Lower lobe of right lung (tissue), 2 donors: ENCODE measurements around the gene GPC6. TPM values are rescaled to one million over a fixed set of nuclear protein-coding genes. Genes with fewer than 3 reads are reported as not detected.

Experiments
- ATAC-seq, 2 donors: fragments of 200-7000 bp; cut with Tn5 transposase; one replicate each; pipeline ENCODE4 v1.9.1; 2020 to 2022; ENCODE audit warnings: mild to moderate bottlenecking in 2 of 2, moderate library complexity in 2 of 2
- DNase-seq: peaks from one replicate; pipeline ENCODE4 v3.0.0-alpha.2; 2020
- H3K27ac ChIP-seq: fragments of 200-600 bp; one replicate; pipeline ENCODE4 v1.8.0; 2022
- H3K27me3 ChIP-seq: fragments of 200-600 bp; one replicate; pipeline ENCODE4 v1.8.0; 2022; ENCODE audit warnings: low read depth
- H3K36me3 ChIP-seq: fragments of 200-600 bp; one replicate; pipeline ENCODE4 v1.8.0; 2022; ENCODE audit warnings: mild to moderate bottlenecking
- H3K4me1 ChIP-seq: fragments of 200-600 bp; one replicate; pipeline ENCODE4 v1.8.0; 2022
- H3K4me3 ChIP-seq: fragments of 200-600 bp; one replicate; pipeline ENCODE4 v1.8.0; 2022; ENCODE audit warnings: mild to moderate bottlenecking
- H3K9me3 ChIP-seq: fragments of 200-600 bp; one replicate; pipeline ENCODE4 v1.8.0; 2022
- CTCF ChIP-seq: fragments of 200-600 bp; IDR thresholded peaks from one replicate; pipeline ENCODE4 v1.8.0; 2022; ENCODE audit warnings: antibody characterized with exemption, mild to moderate bottlenecking
- intact Hi-C: fragments of 100-400 bp; cut with DNase I; formaldehyde crosslinking; loops from one replicate; pipeline ENCODE4 v1.11.0; 2022
- total RNA-seq: library from RNA; stranded (reverse); fragmentation: NEBNext Ultra II Directional; extraction: Animal tissue kit (Norgen Biotek cat#: 25700); gene quantifications from one replicate; pipeline ENCODE4 v1.2.1, GENCODE V29; 2021
- donor health status: DM: no; HTN: yes; CAD: no; lungs with severe emphysema.

Gene GPC6
- total RNA-seq, 1 donor from 2014 or later, result 5.5 TPM

GRCh38 chr13:93744033-93744432, 517.4 kb downstream of the GPC6 start:
- H3K4me3 ChIP-seq, result no peak overlapping the region
- no peak for ATAC-seq
- H3K27me3 ChIP-seq, result no peaks in the 10 kb centered on the region

GRCh38 chr13:93744886-93745285, 518.3 kb downstream of the GPC6 start:
- H3K4me1 ChIP-seq, result no peaks in the 10 kb centered on the region
- intact Hi-C loops, result no loop called here
- H3K4me3 ChIP-seq, result no peak overlapping the region
- ATAC-seq, result no peak
- DNase-seq, result no peak
- no peak for TF ChIP-seq CTCF
- H3K36me3 ChIP-seq, result no peaks in the 10 kb centered on the region
- H3K9me3 ChIP-seq, result no peaks in the 10 kb centered on the region
- H3K27ac ChIP-seq, result no peak overlapping the region
- H3K27me3 ChIP-seq, result no peaks in the 10 kb centered on the region

More at GRCh38 chr13:93744033-93744432, 517.4 kb downstream of the GPC6 start:
- Histone ChIP-seq H3K9me3 (no peaks in the 10 kb centered on the region), H3K36me3 (no peaks in the 10 kb centered on the region), H3K27ac (no peak overlapping the region), H3K4me1 (no peaks in the 10 kb centered on the region)
- TF ChIP-seq CTCF, result no peak
- DNase-seq, result no peak
- intact Hi-C loops, result no loop called here

DNA sequence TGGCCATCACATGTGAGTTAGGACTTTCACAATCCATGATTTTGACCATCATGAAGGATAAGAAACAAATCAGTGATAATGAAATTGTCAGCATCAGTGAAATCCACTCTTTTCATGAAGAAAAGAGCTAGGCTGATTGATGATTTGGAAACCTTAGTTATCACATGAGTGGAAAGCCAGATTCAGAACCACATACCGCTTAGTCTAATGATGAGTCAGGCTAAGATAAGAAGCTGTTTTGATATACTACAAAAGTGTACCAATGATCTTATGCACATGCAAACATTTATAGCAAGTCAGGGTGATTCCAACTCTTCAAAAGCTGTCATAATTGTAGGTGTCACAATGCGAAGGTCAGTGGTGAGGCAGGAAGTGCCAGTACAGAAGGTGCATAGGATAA, 519.3 kb downstream of the GPC6 start:
- no peak for TF ChIP-seq CTCF
- DNase-seq (no peak), ATAC-seq (no peak)
- H3K9me3 ChIP-seq, result no peaks in the 10 kb centered on the region
- no peaks in the 10 kb centered on the region for H3K27me3 ChIP-seq
- H3K4me1 ChIP-seq, result no peaks in the 10 kb centered on the region
- no peaks in the 10 kb centered on the region for H3K36me3 ChIP-seq
- H3K27ac ChIP-seq, result no peak overlapping the region
- intact Hi-C loops, result no loop called here
- H3K4me3 ChIP-seq, result no peak overlapping the region

DNA sequence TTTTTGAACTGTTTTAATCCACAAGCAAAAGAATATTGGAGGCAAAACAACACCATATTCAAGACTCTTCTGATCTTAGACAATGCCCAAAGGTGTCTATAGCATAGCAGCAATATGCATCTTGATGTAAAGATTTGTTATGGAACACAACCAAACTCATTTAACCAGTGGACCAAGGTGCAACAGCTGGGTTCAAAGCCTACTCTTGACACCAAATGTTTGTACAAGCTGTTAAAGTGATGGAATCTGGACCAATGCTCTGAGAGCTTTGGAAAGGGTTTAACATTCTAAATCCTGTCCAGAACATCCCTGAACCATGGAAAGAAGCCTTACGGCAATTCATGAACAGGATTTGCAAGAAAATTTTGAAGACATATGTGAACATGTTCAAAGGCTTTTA, 520.0 kb downstream of the GPC6 start:
- Histone ChIP-seq H3K27ac (no peak overlapping the region), H3K4me1 (no peaks in the 10 kb centered on the region), H3K4me3 (no peak overlapping the region), H3K9me3 (no peaks in the 10 kb centered on the region), H3K27me3 (no peaks in the 10 kb centered on the region), H3K36me3 (no peaks in the 10 kb centered on the region)
- DNase-seq, result no peak
- intact Hi-C loops, result no loop called here
- ATAC-seq, result no peak
- TF ChIP-seq CTCF, result no peak

DNA sequence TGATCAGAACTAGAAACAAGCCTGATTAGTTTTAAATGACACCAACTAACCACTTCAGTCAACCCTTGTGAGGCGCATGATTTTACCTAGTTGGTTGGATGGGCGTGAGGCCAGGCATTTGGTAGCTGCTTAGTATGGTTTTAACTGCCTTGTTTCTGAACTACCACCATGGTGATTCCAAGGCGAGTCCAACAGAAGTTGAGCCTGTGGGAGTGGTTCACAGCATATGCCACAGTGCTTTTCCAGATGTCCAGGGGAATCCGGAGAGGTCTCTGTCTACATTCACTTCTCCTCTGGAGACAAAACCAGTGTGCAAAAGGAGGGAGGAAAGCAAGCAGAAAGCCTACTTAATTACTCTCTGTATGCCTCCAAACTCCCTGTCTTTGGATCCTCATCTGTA, 524.1 kb downstream of the GPC6 start:
- Histone ChIP-seq H3K4me1 (no peaks in the 10 kb centered on the region), H3K9me3 (no peaks in the 10 kb centered on the region), H3K4me3 (no peak overlapping the region), H3K36me3 (no peaks in the 10 kb centered on the region), H3K27ac (no peak overlapping the region), H3K27me3 (no peaks in the 10 kb centered on the region)
- no peak for TF ChIP-seq CTCF
- intact Hi-C loops, result no loop called here
- DNase-seq (no peak), ATAC-seq (no peak)

- H3K9me3 ChIP-seq, result no peaks in the 10 kb centered on the region
- TF ChIP-seq CTCF, result no peak
- H3K4me3 ChIP-seq, result no peak overlapping the region
- no peaks in the 10 kb centered on the region for H3K4me1 ChIP-seq
- intact Hi-C loops, result no loop called here
- DNase-seq (no peak), ATAC-seq (no peak)
- H3K27me3 ChIP-seq, result no peaks in the 10 kb centered on the region
- no peaks in the 10 kb centered on the region for H3K36me3 ChIP-seq
- H3K27ac ChIP-seq, result no peak overlapping the region
Observed at GRCh38 chr13:93751117-93751516, 524.5 kb downstream of the GPC6 start.
